Immature natural killer cell (primary cell): Measurements from ENCODE around the gene FAP. TPM values are rescaled to one million over a fixed set of nuclear protein-coding genes. Genes with fewer than 3 reads are reported as not detected.

Experiments
- polyA plus RNA-seq, 3 donors: library from polyadenylated mRNA; unstranded; fragments of 300-500 nt; fragmentation: Illumina TruSeq; gene quantifications; one replicate each; pipeline ENCODE4 v1.2.3, GENCODE V29; 2021

The FAP gene
- polyA plus RNA-seq, 3 donors from 2014 or later = not detected

Other genes with a start within 250 kb of the FAP start
- gene DPP4, start 169.2 kb downstream of the FAP start, polyA plus RNA-seq = 1 to 10 TPM; 2.5 to 6.0 (median 4.3) TPM
- gene GCG, start 91.2 kb downstream of the FAP start, polyA plus RNA-seq = not detected
- gene IFIH1, start 75.2 kb upstream of the FAP start, polyA plus RNA-seq = 10 to 100 TPM in 1 of 3 donors, 1 to 10 TPM in 2; 7.2 to 16.8 (median 9.8) TPM
- 10 to 100 TPM in 1 of 3 donors, 1 to 10 TPM in 2; 6.1 to 12.6 (median 9.4) TPM for gene GCA, start 100.7 kb upstream of the FAP start, polyA plus RNA-seq